ENCODE measurements around the gene LYRM4. TPM values are rescaled to one million over a fixed set of nuclear protein-coding genes. Genes with fewer than 3 reads are reported as not detected.

Gene LYRM4
- total and polyA plus RNA-seq, 9 of the 15 experiments (the other 6 are each of a cell fraction or from before 2014, with no cell fraction given) = 24.2 to 69.4 (median 41.8) TPM

DNA sequence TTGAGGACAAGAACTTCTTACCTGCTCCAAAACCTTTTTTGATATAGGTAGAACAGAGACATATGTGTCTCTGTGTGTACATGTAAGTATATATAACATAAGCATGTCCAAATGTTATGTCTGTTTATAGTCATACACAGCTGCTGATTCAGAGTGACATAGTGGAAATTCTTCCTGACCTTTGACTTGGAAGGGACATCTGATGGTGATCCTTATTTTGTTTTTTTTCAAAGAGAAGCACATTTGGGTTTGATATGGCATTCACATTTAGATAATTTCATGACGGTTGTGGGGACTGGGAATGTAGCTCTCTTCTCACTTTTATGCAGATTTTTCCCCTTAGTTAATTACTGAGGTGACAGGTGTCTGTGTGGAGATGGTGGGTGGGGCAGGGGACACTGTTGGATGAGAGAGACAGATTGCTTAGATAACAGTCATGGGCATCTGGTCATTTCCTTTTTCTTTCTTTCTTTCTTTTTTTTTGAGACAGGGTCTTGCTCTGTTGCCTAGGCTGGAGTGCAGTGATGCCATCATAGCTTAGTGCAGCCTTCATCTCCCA, 39.5 kb upstream of the LYRM4 start (continued):
- TF ChIP-seq, protein P1, sequence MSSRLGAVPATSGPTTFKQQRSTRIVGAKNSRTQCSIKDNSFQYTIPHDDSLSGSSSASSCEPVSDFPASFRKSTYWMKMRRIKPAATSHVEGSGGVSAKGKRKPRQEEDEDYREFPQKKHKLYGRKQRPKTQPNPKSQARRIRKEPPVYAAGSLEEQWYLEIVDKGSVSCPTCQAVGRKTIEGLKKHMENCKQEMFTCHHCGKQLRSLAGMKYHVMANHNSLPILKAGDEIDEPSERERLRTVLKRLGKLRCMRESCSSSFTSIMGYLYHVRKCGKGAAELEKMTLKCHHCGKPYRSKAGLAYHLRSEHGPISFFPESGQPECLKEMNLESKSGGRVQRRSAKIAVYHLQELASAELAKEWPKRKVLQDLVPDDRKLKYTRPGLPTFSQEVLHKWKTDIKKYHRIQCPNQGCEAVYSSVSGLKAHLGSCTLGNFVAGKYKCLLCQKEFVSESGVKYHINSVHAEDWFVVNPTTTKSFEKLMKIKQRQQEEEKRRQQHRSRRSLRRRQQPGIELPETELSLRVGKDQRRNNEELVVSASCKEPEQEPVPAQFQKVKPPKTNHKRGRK (tag; IDR thresholded peaks at IDR 0.05) = no peak
- TF ChIP-seq COPS2 (conservative IDR thresholded peaks at IDR 0.05) = no peak
- peak; percentile 49; the same call in 1 of the 2 replicates for TF ChIP-seq FOXM1 (IDR thresholded peaks at IDR 0.05; ENCODE audit: low read depth)
- TF ChIP-seq FOXM1 (CRISPR knock-in tag; IDR thresholded peaks at IDR 0.05; ENCODE audit: low read depth) = no peak
- TF ChIP-seq, protein P2, sequence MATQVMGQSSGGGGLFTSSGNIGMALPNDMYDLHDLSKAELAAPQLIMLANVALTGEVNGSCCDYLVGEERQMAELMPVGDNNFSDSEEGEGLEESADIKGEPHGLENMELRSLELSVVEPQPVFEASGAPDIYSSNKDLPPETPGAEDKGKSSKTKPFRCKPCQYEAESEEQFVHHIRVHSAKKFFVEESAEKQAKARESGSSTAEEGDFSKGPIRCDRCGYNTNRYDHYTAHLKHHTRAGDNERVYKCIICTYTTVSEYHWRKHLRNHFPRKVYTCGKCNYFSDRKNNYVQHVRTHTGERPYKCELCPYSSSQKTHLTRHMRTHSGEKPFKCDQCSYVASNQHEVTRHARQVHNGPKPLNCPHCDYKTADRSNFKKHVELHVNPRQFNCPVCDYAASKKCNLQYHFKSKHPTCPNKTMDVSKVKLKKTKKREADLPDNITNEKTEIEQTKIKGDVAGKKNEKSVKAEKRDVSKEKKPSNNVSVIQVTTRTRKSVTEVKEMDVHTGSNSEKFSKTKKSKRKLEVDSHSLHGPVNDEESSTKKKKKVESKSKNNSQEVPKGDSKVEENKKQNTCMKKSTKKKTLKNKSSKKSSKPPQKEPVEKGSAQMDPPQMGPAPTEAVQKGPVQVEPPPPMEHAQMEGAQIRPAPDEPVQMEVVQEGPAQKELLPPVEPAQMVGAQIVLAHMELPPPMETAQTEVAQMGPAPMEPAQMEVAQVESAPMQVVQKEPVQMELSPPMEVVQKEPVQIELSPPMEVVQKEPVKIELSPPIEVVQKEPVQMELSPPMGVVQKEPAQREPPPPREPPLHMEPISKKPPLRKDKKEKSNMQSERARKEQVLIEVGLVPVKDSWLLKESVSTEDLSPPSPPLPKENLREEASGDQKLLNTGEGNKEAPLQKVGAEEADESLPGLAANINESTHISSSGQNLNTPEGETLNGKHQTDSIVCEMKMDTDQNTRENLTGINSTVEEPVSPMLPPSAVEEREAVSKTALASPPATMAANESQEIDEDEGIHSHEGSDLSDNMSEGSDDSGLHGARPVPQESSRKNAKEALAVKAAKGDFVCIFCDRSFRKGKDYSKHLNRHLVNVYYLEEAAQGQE (IDR thresholded peaks at IDR 0.05; ENCODE audit: borderline replicate concordance) = no peak
- TF ChIP-seq, protein P2 (CRISPR knock-in tag; IDR thresholded peaks at IDR 0.05; ENCODE audit: low read depth) = no peak
- TF ChIP-seq STAT5B (CRISPR knock-in tag; IDR thresholded peaks at IDR 0.05) = no peak
- TF ChIP-seq SRSF3 (IDR thresholded peaks at IDR 0.05; ENCODE audit: insufficient read depth, low read length) = no peak
- TF ChIP-seq, protein P3, sequence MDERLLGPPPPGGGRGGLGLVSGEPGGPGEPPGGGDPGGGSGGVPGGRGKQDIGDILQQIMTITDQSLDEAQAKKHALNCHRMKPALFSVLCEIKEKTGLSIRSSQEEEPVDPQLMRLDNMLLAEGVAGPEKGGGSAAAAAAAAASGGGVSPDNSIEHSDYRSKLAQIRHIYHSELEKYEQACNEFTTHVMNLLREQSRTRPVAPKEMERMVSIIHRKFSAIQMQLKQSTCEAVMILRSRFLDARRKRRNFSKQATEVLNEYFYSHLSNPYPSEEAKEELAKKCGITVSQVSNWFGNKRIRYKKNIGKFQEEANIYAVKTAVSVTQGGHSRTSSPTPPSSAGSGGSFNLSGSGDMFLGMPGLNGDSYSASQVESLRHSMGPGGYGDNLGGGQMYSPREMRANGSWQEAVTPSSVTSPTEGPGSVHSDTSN (CRISPR knock-in tag; IDR thresholded peaks at IDR 0.05; ENCODE audit: low read depth) = no peak
- TF ChIP-seq, protein P3 (tag; conservative IDR thresholded peaks at IDR 0.05; ENCODE audit: low read depth) = 0 out of 2 replicates have a peak, but pooled peaks have one; percentile 8
- no peak for TF ChIP-seq FOXK1 (CRISPR knock-in tag; IDR thresholded peaks at IDR 0.05; ENCODE audit: borderline replicate concordance)
- no peak for TF ChIP-seq RBM22 (IDR thresholded peaks at IDR 0.05; ENCODE audit: low read depth, low read length, poor library complexity, severe bottlenecking)
- TF ChIP-seq, protein P4, sequence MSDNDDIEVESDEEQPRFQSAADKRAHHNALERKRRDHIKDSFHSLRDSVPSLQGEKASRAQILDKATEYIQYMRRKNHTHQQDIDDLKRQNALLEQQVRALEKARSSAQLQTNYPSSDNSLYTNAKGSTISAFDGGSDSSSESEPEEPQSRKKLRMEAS (CRISPR knock-in tag; IDR thresholded peaks at IDR 0.05) = no peak
- no peak for TF ChIP-seq STAT5A (IDR thresholded peaks at IDR 0.05; ENCODE audit: borderline replicate concordance, low read length)
- TF ChIP-seq ZEB2 (IDR thresholded peaks at IDR 0.05) = 0 out of 2 replicates have a peak, but pooled peaks have one; percentile 30
- TF ChIP-seq ZNF282 (CRISPR knock-in tag; IDR thresholded peaks at IDR 0.05) = no peak
- no peak for TF ChIP-seq SMARCC2 (IDR thresholded peaks at IDR 0.05; ENCODE audit: low read depth)

Data from K562 (cell line).